HEK293T (cell line): ENCODE results near the gene GJA4.

Source experiments
- ARNT ChIP-seq: fragments of 450-650 bp; IDR thresholded peaks from 2 replicates; pipeline ENCODE4 v1.6.1; 2017; ENCODE audit warnings: mild to moderate bottlenecking
- BHLHE40 ChIP-seq: fragments of 450-650 bp; IDR thresholded peaks from 2 replicates; pipeline ENCODE4 v1.6.1; 2016; ENCODE audit warnings: mild to moderate bottlenecking, moderate library complexity, borderline replicate concordance
- CTBP1 ChIP-seq: fragments of 450-650 bp; IDR thresholded peaks from 2 replicates; pipeline ENCODE4 v1.6.1; 2016; ENCODE audit warnings: borderline replicate concordance
- ELF4 ChIP-seq: fragments of 450-650 bp; IDR thresholded peaks from 2 replicates; pipeline ENCODE4 v1.6.1; 2017; ENCODE audit warnings: antibody characterized with exemption
- FOXM1 ChIP-seq: fragments of 450-650 bp; IDR thresholded peaks from 2 replicates; pipeline ENCODE4 v1.6.1; 2017; ENCODE audit warnings: mild to moderate bottlenecking, borderline replicate concordance
- L3MBTL2 ChIP-seq: fragments of 450-650 bp; conservative IDR thresholded peaks from 2 replicates; pipeline ENCODE4 v1.6.1; 2016; ENCODE audit warnings: mild to moderate bottlenecking
- SP1 ChIP-seq: fragments of 450-650 bp; IDR thresholded peaks from 2 replicates; pipeline ENCODE4 v1.6.1; 2017
- SUZ12 ChIP-seq: fragments of 450-650 bp; IDR thresholded peaks from 2 replicates; pipeline ENCODE4 v1.6.1; 2016; ENCODE audit warnings: mild to moderate bottlenecking
- TARDBP ChIP-seq: fragments of 450-650 bp; IDR thresholded peaks from 2 replicates; pipeline ENCODE4 v1.6.1; 2016
- ZNF384 ChIP-seq: fragments of 450-650 bp; IDR thresholded peaks from 2 replicates; pipeline ENCODE4 v1.6.1; 2016

DNA sequence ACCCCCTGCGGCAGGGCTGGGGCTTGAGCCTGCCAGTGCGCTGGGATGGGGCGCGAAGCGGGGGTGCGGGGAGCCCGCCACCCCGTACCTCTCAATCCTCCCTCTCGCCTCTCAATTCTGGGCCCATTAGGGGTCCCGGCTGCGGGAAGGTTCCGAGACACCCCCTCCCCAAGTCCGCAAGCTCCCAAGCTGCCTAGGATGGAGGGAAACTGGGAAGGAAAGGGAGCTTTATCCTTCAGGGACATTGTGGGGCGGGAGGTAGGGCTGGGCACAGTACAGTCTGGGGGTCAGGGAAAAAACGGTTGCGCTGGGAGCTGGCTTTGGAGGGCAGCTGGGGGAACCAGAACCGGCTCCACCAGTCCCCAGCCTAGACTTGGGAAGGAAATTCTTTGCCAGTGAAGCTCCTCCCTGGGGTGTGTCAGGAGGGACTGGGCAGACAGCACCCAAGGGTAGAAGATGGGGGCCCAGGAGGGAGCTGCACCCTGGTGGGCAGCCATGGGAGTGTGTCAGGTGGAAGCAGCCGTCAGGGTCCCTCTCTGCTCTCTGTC lies 10.9 kb upstream of the GJA4 start:
- TF ChIP-seq ZNF384 (no peak), SUZ12 (no peak), SP1 (no peak), ARNT (no peak), L3MBTL2 (no peak), BHLHE40 (no peak), TARDBP (no peak), CTBP1 (no peak), ELF4 (no peak), FOXM1 (no peak)
